ENCODE measurements around the gene FANCE.

- TF ChIP-seq TAF1 (IDR thresholded peaks at IDR 0.05; ENCODE audit: borderline replicate concordance, insufficient read depth, low read length) (no peak), POLR2AphosphoS5 (IDR thresholded peaks at IDR 0.05; ENCODE audit: low read depth, low read length) (no peak), REST (IDR thresholded peaks at IDR 0.05; ENCODE audit: insufficient read depth in 1 of 2, low read depth in 2 of 2, low read length in 2 of 2) (no peak), SIN3A (IDR thresholded peaks at IDR 0.05; ENCODE audit: borderline replicate concordance, insufficient read depth, low read length) (no peak)
Measured at GRCh38 chr6:35483490-35483889, 31.4 kb downstream of the FANCE start.
